SHP77 treated with DMSO at 0.1 percent for 48 hours (cell line): Measurements from ENCODE around the gene PRPS1.
"Not testable (repeated sequence)": the region's sequence is repeated elsewhere in the genome, so short reads cannot be mapped to it uniquely, and the experiment has no call there.

Experiments
- DNase-seq: peaks from one replicate; lab custom pipeline; 2025; lab: John Stamatoyannopoulos, UW

The PRPS1 gene

DNA sequence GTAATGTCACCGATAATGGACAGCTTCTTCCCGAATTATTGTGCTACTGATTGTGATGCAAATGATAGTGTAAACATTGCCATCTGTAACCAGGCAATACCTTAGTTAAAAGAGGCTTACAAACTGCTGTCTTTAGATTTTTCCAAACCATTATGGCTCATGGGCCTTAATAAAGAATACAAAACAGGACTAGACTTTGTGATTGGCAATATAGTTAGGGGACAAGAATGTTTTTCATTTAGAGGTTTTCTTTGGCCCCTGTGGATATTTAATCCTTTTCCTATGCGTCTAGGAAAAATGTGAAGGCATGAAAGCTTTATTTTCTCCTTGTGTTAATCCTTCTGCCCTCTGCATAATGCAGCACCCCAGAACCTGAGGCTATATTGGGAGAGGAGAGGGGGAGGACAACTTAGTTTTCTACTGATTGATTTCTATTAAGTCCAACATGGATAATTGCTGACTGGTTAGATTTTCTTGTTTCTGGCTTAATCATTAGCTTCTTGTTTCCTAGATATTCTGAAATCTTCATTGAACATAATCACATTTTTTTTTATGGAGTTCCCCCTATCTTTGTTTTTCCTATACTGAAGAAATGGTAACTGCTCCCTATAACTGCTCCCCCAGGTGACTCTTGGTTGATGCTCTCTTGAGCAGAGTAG, 1.9 kb downstream of the PRPS1 start:
- DNase-seq: no peak

DNA sequence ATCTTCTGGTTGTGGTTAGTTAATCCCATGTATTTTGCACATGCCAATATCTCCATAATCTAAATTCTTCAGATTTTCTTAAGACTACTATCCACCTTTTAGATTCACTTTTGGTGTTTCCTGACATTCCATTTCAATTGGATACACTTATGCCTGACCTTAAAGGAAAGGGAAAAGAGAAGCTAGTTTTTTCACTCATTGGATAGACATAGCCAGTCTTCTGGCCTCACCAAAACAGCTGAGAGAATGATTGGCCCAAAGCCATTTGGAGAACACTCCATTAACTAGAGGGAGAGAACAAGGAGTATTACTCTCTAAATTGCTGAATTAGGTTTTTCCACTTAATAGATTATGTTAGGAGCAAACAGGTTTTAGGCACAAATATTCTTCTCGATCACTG, 4.0 kb downstream of the PRPS1 start:
- no peak for DNase-seq

DNA sequence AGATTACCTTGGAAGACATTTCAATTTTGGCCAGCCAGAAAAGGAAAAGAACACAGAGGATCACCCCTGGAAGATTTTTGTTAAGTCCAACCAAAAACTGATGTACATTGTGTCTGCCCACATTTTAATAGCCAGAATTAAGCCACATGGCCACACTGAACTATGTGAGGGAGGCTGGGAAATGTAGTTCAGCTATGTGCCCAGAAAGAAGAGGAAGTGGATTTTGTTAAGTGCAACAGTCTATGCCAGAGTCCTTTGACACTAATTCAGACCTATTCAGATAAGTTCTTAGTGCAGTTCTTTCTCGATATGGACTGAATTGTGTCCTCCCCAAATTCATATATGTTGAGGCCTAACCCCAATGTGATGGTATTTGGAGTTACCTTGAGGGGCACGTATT, 18.4 kb downstream of the PRPS1 start:
- DNase-seq: no peak

DNA sequence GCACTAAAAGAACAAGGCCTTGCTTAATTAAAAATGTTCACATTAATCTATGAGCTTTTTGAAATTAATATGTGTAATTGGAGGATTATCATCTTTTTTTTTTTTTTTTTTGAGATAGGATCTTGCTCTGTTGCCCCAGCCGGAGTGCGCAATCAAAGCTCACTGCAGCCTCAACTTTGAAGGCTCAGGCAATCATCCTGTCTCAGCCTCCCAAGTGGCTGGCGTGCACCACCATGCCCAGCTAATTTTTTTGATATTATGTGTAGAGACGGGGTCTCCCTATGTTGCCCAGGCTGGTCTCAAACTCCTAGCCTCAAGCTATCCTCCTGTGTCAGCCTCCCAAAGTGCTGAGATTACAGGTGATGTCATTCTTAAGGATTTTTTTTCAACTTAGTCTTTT, 20.0 kb downstream of the PRPS1 start:
- DNase-seq: no peak

DNA sequence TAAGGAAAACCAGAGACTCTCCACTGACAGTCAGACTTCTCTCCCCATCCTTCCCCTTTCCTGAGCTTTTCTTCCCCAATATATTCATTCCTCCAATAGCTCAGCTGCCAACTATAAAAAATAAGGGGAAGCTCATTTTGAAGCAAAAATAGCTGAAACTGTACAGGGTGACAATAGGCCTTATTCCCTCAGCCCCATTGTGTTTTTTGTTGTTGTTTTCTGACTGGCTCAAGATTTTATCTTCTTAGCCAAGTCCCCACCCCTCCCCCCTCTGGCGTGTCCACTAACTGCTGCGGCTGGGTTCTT, 26.2 kb downstream of the PRPS1 start:
- DNase-seq: no peak

DNA sequence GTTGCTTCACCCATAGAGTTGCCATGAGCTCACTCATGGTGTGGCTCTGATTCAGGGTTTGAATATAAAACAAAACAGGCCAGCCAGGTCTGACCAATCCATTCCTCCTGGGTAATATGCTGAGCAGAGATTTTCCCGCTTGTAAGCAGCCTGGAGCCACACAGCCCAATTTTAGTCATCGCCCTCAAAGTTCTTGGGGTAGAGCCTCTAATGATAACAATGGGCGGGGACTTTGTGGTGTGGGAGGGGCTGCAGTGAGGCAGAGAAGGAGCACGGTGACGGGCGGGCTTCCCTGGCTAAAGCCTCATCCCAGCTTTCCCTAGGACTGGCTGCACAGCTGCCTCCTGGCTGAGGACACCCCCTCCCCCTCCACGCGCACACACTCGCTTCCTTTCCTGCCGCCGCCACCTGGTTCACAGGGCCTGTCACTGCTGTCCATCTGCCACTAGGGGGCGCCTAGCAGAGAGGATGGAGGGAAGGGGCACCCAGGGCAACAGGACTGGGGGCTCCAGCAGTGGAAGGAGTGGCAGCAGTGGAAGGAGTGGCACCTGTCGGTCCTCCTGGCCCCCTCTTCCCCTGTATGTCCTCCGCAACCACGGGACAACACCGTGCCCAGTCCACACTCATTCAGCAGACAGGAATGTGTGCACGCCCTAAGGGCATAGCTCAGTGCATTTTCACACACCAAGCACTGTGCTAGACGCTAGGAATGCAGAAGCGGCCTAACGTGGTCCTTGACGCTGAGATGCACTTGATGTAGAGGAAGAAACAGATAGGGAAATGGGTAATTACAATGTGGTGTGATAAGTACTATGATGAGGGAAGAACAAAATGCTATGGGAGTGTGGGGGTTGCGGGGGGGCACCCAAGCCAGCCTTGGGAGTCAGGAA, 26.8 kb downstream of the PRPS1 start:
- DNase-seq: peak; percentile 8

DNA sequence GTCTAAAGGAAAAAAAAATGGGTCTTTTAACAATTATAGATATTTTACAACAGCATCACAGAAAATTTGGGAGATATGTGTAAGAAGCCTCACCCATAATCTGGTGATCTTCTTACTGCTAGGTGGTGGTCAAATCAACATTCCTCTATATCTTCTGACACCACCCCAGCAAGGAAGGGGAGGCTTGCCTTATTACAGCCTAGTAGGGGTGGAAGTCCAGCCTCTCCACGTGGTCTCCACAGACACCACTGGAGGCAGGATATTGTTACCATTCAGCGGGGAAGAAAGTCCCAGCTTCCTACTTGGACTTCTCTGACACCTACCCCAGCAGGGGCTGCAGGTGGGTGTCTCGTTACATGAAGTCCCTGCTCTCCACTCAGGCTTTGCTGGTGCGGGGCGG, 28.7 kb downstream of the PRPS1 start:
- no peak for DNase-seq

DNA sequence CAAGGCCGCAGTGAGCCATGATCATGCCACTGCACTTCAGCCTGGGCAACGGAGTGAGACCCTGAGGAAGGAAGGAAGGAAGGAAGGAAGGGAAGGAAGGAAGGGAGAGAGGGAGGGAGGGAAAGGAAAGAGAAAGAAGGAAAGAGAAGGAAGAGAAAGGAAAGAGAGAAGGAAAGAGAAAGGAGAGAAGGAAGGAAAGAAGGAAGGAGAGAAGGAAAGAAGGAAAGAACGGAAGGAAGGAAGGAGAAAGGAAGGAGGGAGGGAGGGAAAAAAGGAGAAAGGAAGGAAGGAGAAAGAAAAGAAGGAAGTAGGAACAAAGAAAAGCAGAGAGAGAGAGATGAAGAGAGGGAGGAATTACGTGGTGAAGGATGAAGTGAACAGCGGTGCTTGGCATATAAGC, 30.4 kb downstream of the PRPS1 start:
- DNase-seq: no peak

DNA sequence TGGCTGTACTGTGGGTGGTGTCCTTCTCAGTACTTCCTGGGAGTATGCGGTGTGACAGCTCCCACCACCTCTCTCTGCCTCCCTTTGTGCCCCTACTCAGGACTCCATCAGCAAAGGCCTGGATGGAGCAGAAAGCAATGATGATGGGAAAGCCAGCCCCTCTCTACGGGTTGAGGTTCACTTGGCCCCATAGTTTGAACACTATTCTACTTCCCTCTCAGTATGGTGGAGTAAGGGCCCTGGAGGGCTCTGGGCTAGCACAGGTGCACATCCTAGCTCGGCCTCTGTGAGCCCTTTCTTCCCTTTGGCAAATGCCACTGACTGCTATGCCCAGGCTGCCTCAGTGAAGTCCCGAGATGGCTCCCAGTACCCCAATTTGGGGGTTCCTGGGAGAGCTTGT, 31.0 kb downstream of the PRPS1 start:
- no peak for DNase-seq

DNA sequence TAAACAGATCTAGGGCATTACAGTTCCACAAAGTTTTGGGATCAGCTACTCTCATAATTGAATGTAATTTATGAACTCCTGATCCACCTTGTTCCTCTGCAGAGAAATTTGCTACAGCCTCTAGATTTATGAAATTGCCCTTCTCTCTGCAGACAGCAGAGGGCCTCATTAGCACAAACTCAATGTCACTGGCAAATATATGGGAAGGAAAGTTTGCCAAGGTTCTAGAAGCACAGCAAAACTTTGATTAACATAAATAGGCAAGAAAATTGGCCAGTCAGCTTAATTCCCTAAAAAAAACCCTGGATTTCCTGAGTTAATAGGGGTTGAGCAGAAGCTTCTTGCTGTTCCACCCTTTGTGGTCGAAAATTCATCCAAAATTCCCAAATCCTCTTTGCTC, 31.5 kb downstream of the PRPS1 start:
- DNase-seq: no peak

DNA sequence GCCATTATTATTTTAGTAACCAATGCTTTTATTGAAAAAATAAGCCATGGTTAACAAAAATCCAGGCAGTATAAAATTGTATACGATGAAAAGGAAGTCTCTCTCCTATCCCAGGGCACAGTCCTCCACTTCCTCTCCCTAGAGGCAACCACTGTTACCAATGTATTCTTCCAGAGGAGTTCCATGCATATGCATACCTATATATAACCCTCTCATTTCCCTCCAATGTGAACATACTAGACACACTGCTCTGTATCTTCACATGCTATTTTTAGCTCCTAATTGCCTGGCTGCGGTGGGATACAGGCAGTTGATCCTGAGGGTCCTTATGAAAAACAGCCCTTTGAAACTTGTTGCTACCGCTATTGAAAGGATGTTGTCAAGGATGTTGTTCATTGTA, 33.8 kb downstream of the PRPS1 start:
- DNase-seq: no peak

DNA sequence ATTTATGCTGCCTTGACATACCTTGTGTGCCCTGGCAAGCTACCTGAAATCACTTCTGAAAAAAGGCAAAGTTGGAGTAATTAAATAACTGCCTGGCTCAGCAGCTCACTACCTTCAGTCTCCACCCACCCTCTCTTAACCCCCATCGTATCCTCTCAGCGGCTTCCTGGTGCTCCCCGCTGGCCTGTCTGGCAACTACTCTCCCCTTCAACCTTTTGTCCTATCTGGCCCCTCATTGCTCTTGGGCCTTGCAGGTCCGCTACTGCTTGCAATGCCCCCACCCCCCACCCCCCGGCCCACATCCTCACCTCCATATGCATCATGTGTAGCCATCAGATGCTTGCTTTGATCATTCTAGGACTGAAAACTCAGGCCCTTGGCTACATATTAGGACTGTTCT, 34.5 kb downstream of the PRPS1 start:
- no peak for DNase-seq

DNA sequence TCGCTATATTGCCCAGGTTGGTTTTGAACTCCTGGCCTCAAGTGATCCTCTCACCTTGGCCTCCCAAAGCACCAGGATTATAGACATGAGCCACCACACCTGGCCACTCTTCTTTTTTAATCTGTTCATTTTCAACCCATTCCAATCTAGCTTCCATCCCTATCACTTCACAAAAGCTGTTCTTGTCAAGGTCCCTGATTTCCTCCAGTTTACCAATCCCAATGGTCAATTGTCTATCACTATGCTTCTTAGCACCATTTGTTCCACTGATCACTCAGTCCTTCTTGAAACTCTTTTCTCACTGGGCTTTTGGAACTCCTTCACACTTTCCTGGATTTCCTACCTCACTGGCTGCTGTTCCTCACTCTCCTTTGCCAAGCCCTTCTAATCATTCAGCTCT, 38.6 kb downstream of the PRPS1 start:
- no peak for DNase-seq

DNA sequence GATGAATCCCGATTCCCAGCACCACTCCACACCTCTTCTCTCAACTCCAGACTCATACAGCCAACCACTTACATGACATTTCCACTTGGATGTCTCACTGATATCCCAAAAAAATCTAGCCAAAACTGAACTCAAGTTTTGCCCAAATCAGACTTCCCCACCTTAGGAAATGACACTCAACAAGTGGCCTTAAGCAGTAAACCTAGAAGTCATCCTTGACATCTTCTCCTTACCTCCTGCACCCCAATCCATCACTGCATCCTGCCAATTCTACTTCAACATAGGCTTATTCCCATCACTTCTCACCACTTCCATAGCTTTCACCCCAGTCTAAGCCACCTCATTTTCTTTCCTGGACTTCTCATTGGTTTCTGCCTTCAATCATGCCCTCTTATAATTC, 39.1 kb downstream of the PRPS1 start:
- no peak for DNase-seq

DNA sequence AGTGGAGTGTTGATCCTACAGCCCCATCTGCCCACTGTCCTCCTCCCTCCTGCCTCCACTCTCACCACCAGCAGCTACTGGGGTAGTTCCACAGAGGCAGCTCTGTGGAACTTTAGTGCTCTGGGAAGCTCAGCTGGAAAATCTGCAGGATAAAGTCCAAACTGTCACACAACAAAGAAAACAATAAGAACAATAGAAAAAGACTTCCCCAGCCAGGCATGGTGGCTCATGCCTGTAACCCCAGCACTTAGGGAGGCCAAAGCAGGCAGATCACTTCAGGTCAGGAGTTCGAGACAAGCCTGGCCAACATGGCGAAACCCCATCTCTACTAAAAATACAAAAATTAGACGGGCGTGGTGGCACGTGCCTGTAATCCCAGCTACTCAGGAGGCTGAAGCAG, 40.4 kb downstream of the PRPS1 start:
- DNase-seq: not testable (repeated sequence)

DNA sequence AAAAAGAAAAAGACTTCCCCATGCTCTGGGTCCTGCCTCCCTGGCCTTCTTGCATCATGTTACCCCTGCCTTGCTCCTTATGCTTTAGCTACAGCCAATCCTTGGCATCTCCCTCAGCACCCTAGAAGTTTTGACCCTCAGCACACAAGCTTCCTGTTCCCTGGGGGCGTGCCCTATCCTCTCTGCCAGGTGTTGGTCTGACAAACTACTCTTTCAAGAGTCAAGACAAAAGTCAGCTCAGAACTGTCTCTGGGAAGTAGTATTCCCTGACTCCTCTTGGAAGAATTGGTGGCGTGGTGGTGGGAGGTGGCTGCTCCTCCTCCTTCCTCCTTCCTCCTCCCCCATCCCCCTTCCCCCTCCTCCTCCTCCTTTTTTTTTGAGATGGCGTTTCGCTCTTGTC, 41.0 kb downstream of the PRPS1 start:
- DNase-seq: no peak

DNA sequence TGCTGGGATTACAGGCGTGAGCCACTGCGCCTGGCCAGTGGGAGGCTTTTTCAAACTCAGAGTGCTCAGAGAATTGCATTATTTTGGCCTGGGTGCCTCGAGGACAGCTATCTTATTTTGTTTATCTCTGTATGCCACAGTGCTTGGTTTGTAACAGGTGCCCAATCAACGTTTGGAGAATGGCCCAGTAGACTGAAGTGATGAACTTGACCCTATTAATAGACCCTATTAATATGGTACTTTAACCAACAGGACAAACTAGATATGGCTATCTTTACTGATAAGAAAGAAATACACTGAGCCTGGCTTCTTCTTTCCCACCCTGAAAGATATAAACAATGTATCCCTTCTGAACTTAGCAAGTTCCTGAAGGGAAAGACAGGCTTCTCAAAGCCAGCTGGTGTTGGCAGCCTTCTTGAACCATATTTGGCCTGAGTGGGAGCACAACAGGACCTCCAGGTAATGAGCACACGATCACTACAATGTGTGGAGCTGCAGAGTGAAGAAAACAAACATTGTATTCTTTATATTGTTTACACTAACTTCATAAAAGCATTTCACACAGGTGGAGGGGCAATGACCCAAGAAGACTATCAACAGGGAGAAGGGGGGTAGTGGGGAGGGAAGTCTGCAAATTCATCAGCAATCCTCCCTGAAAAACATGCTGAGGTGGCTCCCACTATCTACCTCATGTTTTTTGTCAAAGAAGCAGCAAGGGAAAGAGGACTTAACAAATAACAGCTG, 41.7 kb downstream of the PRPS1 start:
- DNase-seq: no peak

DNA sequence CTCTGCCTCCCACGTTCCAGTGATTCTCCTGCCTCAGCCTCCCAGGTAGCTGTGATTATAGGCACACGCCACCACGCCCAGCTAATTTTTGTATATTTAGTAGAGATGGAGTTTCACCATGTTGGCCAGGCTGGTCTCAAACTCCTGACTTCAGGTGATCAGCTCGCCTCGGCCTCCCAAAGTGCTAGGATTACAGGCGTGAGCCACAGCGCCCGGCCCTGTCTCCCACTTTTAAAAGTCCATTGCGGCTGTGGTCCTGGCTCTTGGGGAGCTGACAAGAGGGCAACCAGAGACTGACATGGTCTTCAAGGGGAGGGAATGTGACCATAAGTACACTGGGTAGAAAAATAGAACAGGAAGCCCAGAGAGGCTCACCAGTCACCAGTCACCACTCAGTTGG, 42.9 kb downstream of the PRPS1 start:
- not testable (repeated sequence) for DNase-seq

DNA sequence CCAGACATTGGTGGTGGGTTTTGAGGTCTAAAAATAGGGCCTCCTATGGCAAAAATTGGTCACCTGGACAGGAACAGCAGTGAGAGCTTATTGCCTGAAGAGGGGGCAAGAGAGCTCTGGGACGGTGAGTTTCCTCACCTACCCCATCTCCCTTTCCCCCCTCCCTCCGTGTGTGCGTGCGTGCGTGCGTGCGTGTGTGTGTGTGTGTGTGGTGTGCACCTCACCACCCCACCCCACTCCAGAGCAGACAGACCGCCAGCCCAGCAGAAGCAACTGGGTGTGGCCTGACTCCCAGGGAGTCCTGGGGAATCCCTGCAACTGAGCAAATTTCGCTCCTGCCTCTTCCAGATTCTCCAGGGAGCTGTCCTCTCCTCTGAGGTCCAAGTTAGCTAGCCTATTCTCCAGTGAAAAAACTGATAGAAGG, 44.7 kb downstream of the PRPS1 start:
- DNase-seq: no peak

DNA sequence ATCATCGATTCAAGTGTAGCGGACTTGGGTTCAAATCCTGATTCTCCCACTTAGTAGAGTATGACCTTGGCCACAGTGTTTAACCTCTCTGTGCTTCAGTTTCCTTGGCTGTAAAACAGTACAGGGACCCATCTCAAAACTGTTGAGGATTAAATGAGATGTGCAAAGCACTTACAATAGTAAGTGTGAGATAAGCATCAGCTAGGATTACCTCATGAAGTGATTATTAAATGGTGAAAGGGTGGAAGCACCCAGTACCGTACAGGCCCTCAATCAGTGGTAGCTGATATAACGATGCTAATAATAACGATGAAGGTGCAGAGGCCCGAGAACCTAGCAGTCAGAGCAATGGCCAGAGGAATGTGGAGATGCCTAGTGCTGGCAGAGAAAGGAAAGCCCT, 45.1 kb downstream of the PRPS1 start:
- no peak for DNase-seq

DNA sequence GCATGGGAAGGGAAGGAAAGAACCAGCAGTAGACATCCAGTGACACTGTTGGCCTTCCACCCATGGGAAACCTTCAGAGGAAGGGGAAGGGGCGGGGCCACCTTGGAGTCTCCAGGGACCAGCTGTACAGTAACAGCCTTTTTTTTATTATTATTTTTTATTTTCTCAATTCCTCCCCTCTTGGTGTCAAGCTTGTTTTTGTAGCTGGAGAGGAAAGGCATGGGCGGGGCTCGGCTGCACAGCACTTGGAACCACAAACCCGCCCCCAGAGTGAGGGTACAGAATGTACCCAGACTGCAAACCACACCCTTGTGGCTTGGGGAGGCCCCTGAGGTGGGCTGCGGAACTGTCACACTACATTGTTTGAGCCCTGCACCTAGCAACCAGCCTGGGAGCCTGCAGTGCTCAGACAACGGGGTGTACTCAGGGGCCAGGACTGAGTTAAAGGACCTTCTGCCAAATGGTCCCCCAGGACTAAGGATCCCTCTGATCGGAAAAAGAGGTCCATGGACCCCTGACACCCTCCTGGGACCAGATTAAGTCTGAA, 45.7 kb downstream of the PRPS1 start:
- no peak for DNase-seq

DNA sequence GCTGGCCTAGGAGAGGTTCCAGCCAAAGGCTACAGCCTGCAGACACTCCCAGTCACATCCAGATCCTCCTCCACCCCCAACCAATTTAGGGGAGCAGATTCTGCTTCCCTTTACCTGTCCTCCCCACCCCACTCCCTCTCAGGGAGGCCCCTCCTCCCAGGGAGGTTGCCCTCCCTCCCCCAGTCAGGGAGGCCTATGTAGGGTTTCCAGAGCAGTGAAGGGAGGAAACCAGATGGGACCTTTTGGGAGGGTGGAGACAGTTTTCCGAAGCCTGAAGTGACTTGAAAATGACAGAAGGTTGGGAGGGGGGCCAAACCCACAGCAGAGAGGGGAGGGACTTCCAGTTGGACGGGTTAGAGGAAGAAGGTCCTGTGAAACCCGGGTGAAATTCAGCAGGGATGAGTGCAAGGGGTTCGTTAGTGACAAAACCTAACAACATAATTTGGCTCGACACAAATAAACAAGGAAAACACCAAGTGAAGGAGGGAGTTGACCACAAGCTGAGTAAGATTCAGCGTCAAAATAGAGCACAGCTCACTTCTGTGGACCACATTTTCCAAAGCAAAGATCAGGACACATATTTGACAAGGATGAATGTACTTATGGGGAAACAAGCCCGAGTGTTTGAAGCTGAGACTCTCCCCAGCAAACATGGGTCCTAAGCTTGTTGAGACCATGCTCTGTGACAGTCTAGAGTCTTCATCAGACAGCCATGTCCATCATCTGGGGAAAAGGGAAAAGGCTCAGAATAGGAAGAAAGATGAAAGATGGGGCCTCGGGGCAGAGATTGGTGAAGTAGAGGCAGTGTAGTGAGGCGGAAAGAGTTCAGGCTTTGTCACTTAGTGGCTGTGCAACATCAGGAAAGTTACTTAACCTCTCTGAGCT, 46.4 kb downstream of the PRPS1 start:
- no peak for DNase-seq
